ENCODE measurements around the gene NDUFB4. TPM values are rescaled to one million over a fixed set of nuclear protein-coding genes. Genes with fewer than 3 reads are reported as not detected.
"Not testable (repeated sequence)": the region's sequence is repeated elsewhere in the genome, so short reads cannot be mapped to it uniquely, and the experiment has no call there.

The NDUFB4 gene
- total RNA-seq, 1 experiment from 2014 or later, result 161 TPM

- no peaks in the 10 kb centered on the region for H3K27me3 ChIP-seq (ENCODE audit: insufficient read depth, low read length)
- H3K4me1 ChIP-seq (ENCODE audit: control insufficient read depth in 1 of 2, insufficient read depth in 2 of 2, low read length in 2 of 2), result peaks cover 0 to 6% of the 10 kb centered on the region in 2 experiments; a peak in 1 of 4 replicates
- H3K4me2 ChIP-seq (ENCODE audit: low read length), result no peak overlapping the region
- no peak overlapping the region for H3K9ac ChIP-seq (ENCODE audit: low read length)
- ChIA-PET CTCF (no interaction called here), POLR2A (no interaction called here), RAD21 (ENCODE audit: low non-redundant PET in 1 of 2, low total read pairs in 2 of 2, uncharacterized antibody in 2 of 2, unreplicated experiment in 2 of 2) (no interaction called here)
- H3K36me3 ChIP-seq (ENCODE audit: control insufficient read depth in 1 of 2, insufficient read depth in 2 of 2, low read length in 2 of 2), result no peaks in the 10 kb centered on the region
- H4K20me1 ChIP-seq (ENCODE audit: insufficient read depth), result no peaks in the 10 kb centered on the region
- H3K9me2 ChIP-seq (ENCODE audit: insufficient read depth), result no peaks in the 10 kb centered on the region
- TF ChIP-seq CEBPB (IDR thresholded peaks at IDR 0.05; ENCODE audit: low read depth), result no peak
- TF ChIP-seq ZNF274 (IDR thresholded peaks at IDR 0.05; ENCODE audit: low read depth, low read length), result no peak
- no peak for TF ChIP-seq POLR2AphosphoS5 (IDR thresholded peaks at IDR 0.05; ENCODE audit: low read depth, low read length)
- TF ChIP-seq FOSL1 (IDR thresholded peaks at IDR 0.05; ENCODE audit: low read depth), result no peak
- no peak for TF ChIP-seq ELF1 (IDR thresholded peaks at IDR 0.05; ENCODE audit: borderline replicate concordance, low read depth)
- TF ChIP-seq ATF3 (IDR thresholded peaks at IDR 0.05), result no peak
- no peak for TF ChIP-seq EZH2phosphoT487 (IDR thresholded peaks at IDR 0.05; ENCODE audit: borderline replicate concordance)
- TF ChIP-seq SIN3A (IDR thresholded peaks at IDR 0.05; ENCODE audit: low read depth), result no peak
- no peak for TF ChIP-seq SRF (IDR thresholded peaks at IDR 0.05; ENCODE audit: low read depth)
- TF ChIP-seq ZFX (IDR thresholded peaks at IDR 0.05), result no peak
- no peak for TF ChIP-seq RAD21 (IDR thresholded peaks at IDR 0.05; ENCODE audit: low read depth)
- no peak for TF ChIP-seq SP1 (IDR thresholded peaks at IDR 0.05; ENCODE audit: low read depth)
- no peak for TF ChIP-seq EGR1 (IDR thresholded peaks at IDR 0.05; ENCODE audit: low read depth)
- TF ChIP-seq ZBTB33 (IDR thresholded peaks at IDR 0.05; ENCODE audit: extremely low read depth, insufficient replicate concordance, low read length), result no peak
- intact Hi-C loops (cut with micrococcal nuclease), result no loop called here
- DNase-seq (ENCODE audit: low read depth, low spot score) (no peak), ATAC-seq (no peak)
- no peak overlapping the region for H2AFZ ChIP-seq (ENCODE audit: low read depth, low read length, poor library complexity, severe bottlenecking)
- BruUV-seq (replicated peaks), result no TSS peak
- no peak overlapping the region for H3K27ac ChIP-seq (ENCODE audit: low read depth, low read length)
- no peaks in the 10 kb centered on the region for H3K79me2 ChIP-seq (ENCODE audit: insufficient read depth, low read length)
- no peaks in the 10 kb centered on the region for H3K9me3 ChIP-seq (ENCODE audit: control insufficient read depth in 1 of 2, insufficient read depth in 1 of 2, low read depth in 1 of 2, low read length in 2 of 2)
- no peak overlapping the region for H3K4me3 ChIP-seq (replicated peaks in 1 of 2; ENCODE audit: low read depth in 1 of 2, low read length in 2 of 2)
Observed at GRCh38 chr3:120637851-120638559, 41.9 kb downstream of the NDUFB4 start.

- H3K27me3 ChIP-seq (ENCODE audit: insufficient read depth, low read length); H3K36me3 ChIP-seq (ENCODE audit: control insufficient read depth in 1 of 2, insufficient read depth in 2 of 2, low read length in 2 of 2); POLR2A ChIA-PET; ATAC-seq; RAD21 ChIA-PET (ENCODE audit: low non-redundant PET in 1 of 2, low total read pairs in 2 of 2, uncharacterized antibody in 2 of 2, unreplicated experiment in 2 of 2); H3K4me2 ChIP-seq (ENCODE audit: low read length); H3K9ac ChIP-seq (ENCODE audit: low read length); H3K27ac ChIP-seq (ENCODE audit: low read depth, low read length); CTCF ChIA-PET; H3K9me3 ChIP-seq (ENCODE audit: control insufficient read depth in 1 of 2, insufficient read depth in 1 of 2, low read depth in 1 of 2, low read length in 2 of 2); H3K79me2 ChIP-seq (ENCODE audit: insufficient read depth, low read length); H3K4me1 ChIP-seq (ENCODE audit: control insufficient read depth in 1 of 2, insufficient read depth in 2 of 2, low read length in 2 of 2); H3K4me3 ChIP-seq (replicated peaks in 1 of 2; ENCODE audit: low read depth in 1 of 2, low read length in 2 of 2); intact Hi-C loops (cut with micrococcal nuclease); H2AFZ ChIP-seq (ENCODE audit: low read depth, low read length, poor library complexity, severe bottlenecking); H3K9me2 ChIP-seq (ENCODE audit: insufficient read depth); DNase-seq (ENCODE audit: low read depth, low spot score); BruUV-seq (replicated peaks); H4K20me1 ChIP-seq (ENCODE audit: insufficient read depth): not testable (repeated sequence)
Observed at GRCh38 chr3:120638820-120639219, 42.7 kb downstream of the NDUFB4 start.
